ENCODE measurements around the gene SEMA5A. TPM values are rescaled to one million over a fixed set of nuclear protein-coding genes. Genes with fewer than 3 reads are reported as not detected.

SEMA5A gene
- total and polyA plus RNA-seq, 2 of the 13 experiments (the other 11 are each of a cell fraction or from before 2014, with no cell fraction given): 0.01 TPM; not detected in 1

- in situ Hi-C loops (cut with HindIII; ENCODE audit: extremely low pct_ligation_motif_present, low pct_unique_long_range_greater_than_20kb) (no loop called here), intact Hi-C loops (cut with micrococcal nuclease; ENCODE audit: unreplicated experiment) (no loop called here)
- TF ChIP-seq, protein P1, sequence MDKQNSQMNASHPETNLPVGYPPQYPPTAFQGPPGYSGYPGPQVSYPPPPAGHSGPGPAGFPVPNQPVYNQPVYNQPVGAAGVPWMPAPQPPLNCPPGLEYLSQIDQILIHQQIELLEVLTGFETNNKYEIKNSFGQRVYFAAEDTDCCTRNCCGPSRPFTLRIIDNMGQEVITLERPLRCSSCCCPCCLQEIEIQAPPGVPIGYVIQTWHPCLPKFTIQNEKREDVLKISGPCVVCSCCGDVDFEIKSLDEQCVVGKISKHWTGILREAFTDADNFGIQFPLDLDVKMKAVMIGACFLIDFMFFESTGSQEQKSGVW (CRISPR knock-in tag; IDR thresholded peaks at IDR 0.05; ENCODE audit: borderline replicate concordance): no peak
- no peak for TF ChIP-seq ZNF891 (CRISPR knock-in tag; IDR thresholded peaks at IDR 0.05)
- no peak for TF ChIP-seq TBP (CRISPR knock-in tag; IDR thresholded peaks at IDR 0.05)
- TF ChIP-seq ZNF883 (CRISPR knock-in tag; IDR thresholded peaks at IDR 0.05; ENCODE audit: not compliant biosample characterization): no peak
- no peak for TF ChIP-seq ELF4 (CRISPR knock-in tag; IDR thresholded peaks at IDR 0.05; ENCODE audit: borderline replicate concordance)
- TF ChIP-seq HES4 (CRISPR knock-in tag; IDR thresholded peaks at IDR 0.05; ENCODE audit: borderline replicate concordance): no peak
- TF ChIP-seq, protein P2, sequence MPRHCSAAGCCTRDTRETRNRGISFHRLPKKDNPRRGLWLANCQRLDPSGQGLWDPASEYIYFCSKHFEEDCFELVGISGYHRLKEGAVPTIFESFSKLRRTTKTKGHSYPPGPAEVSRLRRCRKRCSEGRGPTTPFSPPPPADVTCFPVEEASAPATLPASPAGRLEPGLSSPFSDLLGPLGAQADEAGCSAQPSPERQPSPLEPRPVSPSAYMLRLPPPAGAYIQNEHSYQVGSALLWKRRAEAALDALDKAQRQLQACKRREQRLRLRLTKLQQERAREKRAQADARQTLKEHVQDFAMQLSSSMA (CRISPR knock-in tag; IDR thresholded peaks at IDR 0.05): no peak
- no peak for TF ChIP-seq GATAD1 (CRISPR knock-in tag; IDR thresholded peaks at IDR 0.05)
- Histone ChIP-seq H4K20me1 (ENCODE audit: insufficient read depth, low read length) (no peaks in the 10 kb centered on the region), H3K27me3 (ENCODE audit: control insufficient read depth in 1 of 2, insufficient read depth in 2 of 2, low read length in 2 of 2) (no peaks in the 10 kb centered on the region), H3K36me3 (replicated peaks in 1 of 2; ENCODE audit: control insufficient read depth in 1 of 2, insufficient read depth in 2 of 2, low read length in 2 of 2) (no peaks in the 10 kb centered on the region), H3K4me3 (replicated peaks in 1 of 3; ENCODE audit: insufficient read depth in 1 of 3, low read depth in 2 of 3, low read length in 3 of 3) (no peak overlapping the region), H3K27ac (ENCODE audit: extremely low read length, insufficient read depth, low read length) (no peak overlapping the region), H2AFZ (ENCODE audit: low read length) (no peak overlapping the region), H3K4me1 (ENCODE audit: insufficient read depth, low read length) (no peaks in the 10 kb centered on the region), H3K4me2 (ENCODE audit: low read depth, low read length) (no peak overlapping the region), H3K9ac (ENCODE audit: insufficient read depth, low read depth, low read length) (no peak overlapping the region), H3K79me2 (ENCODE audit: insufficient read depth, low read length) (no peaks in the 10 kb centered on the region), H3K9me3 (ENCODE audit: low read length) (no peaks in the 10 kb centered on the region)
- ChIA-PET POLR2A (no interaction called here), CTCF (ENCODE audit: low intra/inter-chr PET ratio, low total read pairs) (no interaction called here)
- ATAC-seq: no peak
- FAIRE-seq: no peak
- WGBS (ENCODE audit: low lambda C conversion rate): 11% methylated on average over 2 of the region's 2 CpGs
- BruUV-seq (replicated peaks): no TSS peak
- DNase-seq (ENCODE audit: low spot score): no peak
Observed at GRCh38 chr5:9240431-9240830, 305.4 kb downstream of the SEMA5A start.

DNA sequence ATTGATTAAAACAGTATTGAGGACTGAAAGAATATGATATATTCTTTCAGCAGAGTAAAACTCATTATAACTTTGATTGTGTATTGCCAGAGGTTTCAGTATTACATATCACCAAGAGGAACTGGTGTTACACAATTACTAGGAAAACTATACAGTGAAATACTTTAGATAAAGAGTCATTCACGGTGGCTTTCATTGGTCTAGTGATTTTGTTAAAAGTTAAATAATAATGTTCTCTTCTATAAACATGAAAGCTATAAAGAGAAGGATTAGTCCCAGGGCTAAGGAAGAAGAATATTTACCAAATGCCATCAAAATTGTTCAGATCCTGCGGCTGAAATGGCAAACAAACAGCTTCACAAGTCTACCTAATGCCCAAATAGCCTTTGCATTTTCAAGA, 306.2 kb downstream of the SEMA5A start:
- Histone ChIP-seq H4K20me1 (ENCODE audit: insufficient read depth, low read length) (no peaks in the 10 kb centered on the region), H3K27me3 (ENCODE audit: control insufficient read depth in 1 of 2, insufficient read depth in 2 of 2, low read length in 2 of 2) (no peaks in the 10 kb centered on the region), H3K9me3 (ENCODE audit: low read length) (no peaks in the 10 kb centered on the region), H3K9ac (ENCODE audit: insufficient read depth, low read depth, low read length) (no peak overlapping the region), H3K36me3 (replicated peaks in 1 of 2; ENCODE audit: control insufficient read depth in 1 of 2, insufficient read depth in 2 of 2, low read length in 2 of 2) (no peaks in the 10 kb centered on the region), H3K4me2 (ENCODE audit: low read depth, low read length) (no peak overlapping the region), H3K4me3 (replicated peaks in 1 of 3; ENCODE audit: insufficient read depth in 1 of 3, low read depth in 2 of 3, low read length in 3 of 3) (no peak overlapping the region), H3K79me2 (ENCODE audit: insufficient read depth, low read length) (no peaks in the 10 kb centered on the region), H3K27ac (ENCODE audit: extremely low read length, insufficient read depth, low read length) (no peak overlapping the region), H3K4me1 (ENCODE audit: insufficient read depth, low read length) (no peaks in the 10 kb centered on the region), H2AFZ (ENCODE audit: low read length) (no peak overlapping the region)
- FAIRE-seq: no peak
- ATAC-seq: no peak
- ChIA-PET POLR2A (no interaction called here), CTCF (ENCODE audit: low intra/inter-chr PET ratio, low total read pairs) (no interaction called here)
- 0% methylated on average over 2 of the region's 2 CpGs for WGBS (ENCODE audit: low lambda C conversion rate)
- DNase-seq (ENCODE audit: low spot score): no peak
- BruUV-seq (replicated peaks): no TSS peak
- in situ Hi-C loops (cut with HindIII; ENCODE audit: extremely low pct_ligation_motif_present, low pct_unique_long_range_greater_than_20kb) (no loop called here), intact Hi-C loops (cut with micrococcal nuclease; ENCODE audit: unreplicated experiment) (no loop called here)
- TF ChIP-seq JDP2 (CRISPR knock-in tag; IDR thresholded peaks at IDR 0.05; ENCODE audit: borderline replicate concordance) (no peak), CBX1 (IDR thresholded peaks at IDR 0.05; ENCODE audit: low read depth) (no peak), HMG20A (CRISPR knock-in tag; IDR thresholded peaks at IDR 0.05; ENCODE audit: borderline replicate concordance) (no peak), ZNF124 (CRISPR knock-in tag; IDR thresholded peaks at IDR 0.05) (no peak), ZBTB7B (CRISPR knock-in tag; IDR thresholded peaks at IDR 0.05) (no peak)
